ENCODE measurements around the gene EPB41L3. TPM values are rescaled to one million over a fixed set of nuclear protein-coding genes. Genes with fewer than 3 reads are reported as not detected.

Gene EPB41L3
- total and polyA plus RNA-seq, 2 experiments from 2014 or later: 201 to 886 TPM

DNA sequence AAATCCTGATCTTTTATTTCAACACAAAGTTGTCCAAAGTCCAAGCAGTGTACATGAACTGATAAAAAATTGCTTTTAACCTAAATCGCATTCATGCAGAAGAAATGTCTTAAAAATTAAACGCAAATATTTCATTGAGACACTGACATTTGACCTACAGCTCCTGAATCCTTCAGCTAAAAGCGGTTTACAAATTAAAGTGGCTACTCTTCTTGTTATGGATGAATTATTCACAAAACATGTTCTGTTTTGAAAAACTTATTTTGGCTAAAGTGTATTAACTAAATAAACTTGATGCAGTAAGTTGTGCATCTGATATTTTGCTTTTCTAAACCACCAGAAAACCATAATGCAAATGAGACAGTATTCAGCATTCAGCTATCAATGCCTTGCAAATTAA, 2.2 kb downstream of the EPB41L3 start:
- Histone ChIP-seq H3K4me1 (ENCODE audit: low read depth) (peaks cover 4% of the 10 kb centered on the region), H3K36me3 (no peaks in the 10 kb centered on the region), H3K4me3 (no peak overlapping the region), H3K9me3 (ENCODE audit: low read depth) (no peaks in the 10 kb centered on the region), H3K27me3 (no peaks in the 10 kb centered on the region), H3K27ac (no peak overlapping the region)
- TF ChIP-seq, protein P1, sequence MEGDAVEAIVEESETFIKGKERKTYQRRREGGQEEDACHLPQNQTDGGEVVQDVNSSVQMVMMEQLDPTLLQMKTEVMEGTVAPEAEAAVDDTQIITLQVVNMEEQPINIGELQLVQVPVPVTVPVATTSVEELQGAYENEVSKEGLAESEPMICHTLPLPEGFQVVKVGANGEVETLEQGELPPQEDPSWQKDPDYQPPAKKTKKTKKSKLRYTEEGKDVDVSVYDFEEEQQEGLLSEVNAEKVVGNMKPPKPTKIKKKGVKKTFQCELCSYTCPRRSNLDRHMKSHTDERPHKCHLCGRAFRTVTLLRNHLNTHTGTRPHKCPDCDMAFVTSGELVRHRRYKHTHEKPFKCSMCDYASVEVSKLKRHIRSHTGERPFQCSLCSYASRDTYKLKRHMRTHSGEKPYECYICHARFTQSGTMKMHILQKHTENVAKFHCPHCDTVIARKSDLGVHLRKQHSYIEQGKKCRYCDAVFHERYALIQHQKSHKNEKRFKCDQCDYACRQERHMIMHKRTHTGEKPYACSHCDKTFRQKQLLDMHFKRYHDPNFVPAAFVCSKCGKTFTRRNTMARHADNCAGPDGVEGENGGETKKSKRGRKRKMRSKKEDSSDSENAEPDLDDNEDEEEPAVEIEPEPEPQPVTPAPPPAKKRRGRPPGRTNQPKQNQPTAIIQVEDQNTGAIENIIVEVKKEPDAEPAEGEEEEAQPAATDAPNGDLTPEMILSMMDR (IDR thresholded peaks at IDR 0.05; ENCODE audit: low read depth, low read length): no peak
- DNase-seq (ENCODE audit: low read depth in 1 of 2, low spot score in 1 of 2): no peak

DNA sequence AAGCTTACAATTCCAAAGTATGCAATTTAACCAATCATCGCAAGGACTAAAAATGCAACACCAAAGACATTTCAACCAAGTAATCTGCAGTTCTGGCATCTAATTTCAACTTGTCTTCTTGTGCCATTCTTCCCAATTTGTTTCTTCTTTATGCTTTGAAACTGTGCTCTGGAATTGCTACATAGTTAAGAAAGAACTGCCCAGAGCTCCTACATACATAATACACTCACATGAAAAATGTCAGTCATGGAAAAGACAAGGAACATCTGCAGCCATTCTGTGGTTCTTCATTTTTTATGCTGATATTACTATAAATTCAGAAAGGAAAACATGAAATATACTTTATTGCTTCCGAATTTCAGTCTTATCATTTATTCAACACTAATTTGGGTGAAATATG, 4.4 kb downstream of the EPB41L3 start:
- Histone ChIP-seq H3K27me3 (no peaks in the 10 kb centered on the region), H3K4me1 (ENCODE audit: low read depth) (peaks cover 4% of the 10 kb centered on the region), H3K4me3 (no peak overlapping the region), H3K36me3 (no peaks in the 10 kb centered on the region), H3K9me3 (ENCODE audit: low read depth) (no peaks in the 10 kb centered on the region), H3K27ac (no peak overlapping the region)
- DNase-seq (ENCODE audit: low read depth in 1 of 2, low spot score in 1 of 2): no peak
- TF ChIP-seq, protein P1 (IDR thresholded peaks at IDR 0.05; ENCODE audit: low read depth, low read length): no peak

DNA sequence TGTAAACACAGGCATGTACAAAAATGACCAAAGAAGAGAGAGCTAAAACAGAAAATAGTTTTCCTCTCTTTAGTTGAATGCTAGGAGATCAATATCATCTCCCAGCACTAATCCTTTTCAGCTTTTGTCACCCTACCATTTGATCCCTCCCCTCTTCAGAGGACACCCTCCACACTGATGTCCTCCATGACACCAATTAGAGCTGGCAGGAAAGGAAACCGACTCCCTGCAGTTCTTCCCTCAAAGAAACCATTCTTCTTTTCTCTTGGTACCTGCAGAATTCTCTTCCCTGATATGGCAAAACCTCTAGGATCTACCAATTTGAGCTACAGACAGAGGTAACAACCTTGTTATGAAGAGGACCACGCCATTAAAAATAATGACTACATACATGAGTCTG, 5.3 kb downstream of the EPB41L3 start:
- Histone ChIP-seq H3K27ac (no peak overlapping the region), H3K27me3 (no peaks in the 10 kb centered on the region), H3K9me3 (ENCODE audit: low read depth) (no peaks in the 10 kb centered on the region), H3K4me3 (no peak overlapping the region), H3K4me1 (ENCODE audit: low read depth) (peaks cover 4% of the 10 kb centered on the region), H3K36me3 (no peaks in the 10 kb centered on the region)
- no peak for DNase-seq (ENCODE audit: low read depth in 1 of 2, low spot score in 1 of 2)
- TF ChIP-seq, protein P1 (IDR thresholded peaks at IDR 0.05; ENCODE audit: low read depth, low read length): no peak

DNA sequence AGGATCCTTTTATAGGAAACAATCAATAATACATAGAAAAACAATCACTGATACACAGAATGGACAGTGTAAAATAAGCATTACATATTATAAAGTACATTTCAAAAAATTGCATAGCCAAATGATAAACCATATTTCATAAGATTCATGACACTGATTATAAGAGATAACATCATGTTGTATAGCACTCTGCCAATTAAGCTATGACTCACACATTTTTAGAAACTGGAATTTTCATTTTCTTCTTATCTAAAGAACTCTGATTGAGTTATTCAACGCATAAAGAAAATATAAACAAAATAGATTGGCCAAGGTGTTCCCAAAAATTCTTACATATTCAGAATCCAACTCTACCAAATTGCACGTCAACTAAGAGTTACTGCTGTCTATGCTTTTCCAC, 5.9 kb downstream of the EPB41L3 start:
- TF ChIP-seq, protein P1 (IDR thresholded peaks at IDR 0.05; ENCODE audit: low read depth, low read length): no peak
- H3K36me3 ChIP-seq: no peaks in the 10 kb centered on the region
- DNase-seq (ENCODE audit: low read depth in 1 of 2, low spot score in 1 of 2): no peak
- H3K27ac ChIP-seq: no peak overlapping the region
- H3K4me1 ChIP-seq (ENCODE audit: low read depth): peaks cover 4% of the 10 kb centered on the region
- no peak overlapping the region for H3K4me3 ChIP-seq
- H3K9me3 ChIP-seq (ENCODE audit: low read depth): no peaks in the 10 kb centered on the region
- no peaks in the 10 kb centered on the region for H3K27me3 ChIP-seq

DNA sequence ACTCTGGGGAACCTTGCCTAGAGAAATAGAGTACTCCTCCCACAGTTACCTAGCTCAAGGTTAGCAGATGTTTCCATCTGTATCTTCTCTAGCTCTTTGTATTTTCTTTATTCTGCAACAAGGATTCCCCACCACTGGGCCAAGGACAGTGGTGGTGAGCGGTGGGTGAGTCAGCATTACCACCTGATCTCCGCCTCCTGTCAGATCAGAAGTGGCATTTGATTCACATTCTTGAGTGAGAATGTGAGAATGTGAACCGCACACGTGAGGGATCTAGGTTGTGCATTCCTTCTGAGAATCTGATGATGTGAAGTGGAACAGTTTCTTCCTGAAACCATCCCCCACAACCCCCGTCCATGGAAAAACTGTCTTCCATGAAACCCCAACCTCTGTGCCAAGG, 9.0 kb downstream of the EPB41L3 start:
- Histone ChIP-seq H3K4me1 (ENCODE audit: low read depth) (peaks cover 4% of the 10 kb centered on the region), H3K36me3 (no peaks in the 10 kb centered on the region), H3K27ac (no peak overlapping the region), H3K9me3 (ENCODE audit: low read depth) (no peaks in the 10 kb centered on the region), H3K27me3 (no peaks in the 10 kb centered on the region), H3K4me3 (no peak overlapping the region)
- TF ChIP-seq, protein P1 (IDR thresholded peaks at IDR 0.05; ENCODE audit: low read depth, low read length): no peak
- no peak for DNase-seq (ENCODE audit: low read depth in 1 of 2, low spot score in 1 of 2)

DNA sequence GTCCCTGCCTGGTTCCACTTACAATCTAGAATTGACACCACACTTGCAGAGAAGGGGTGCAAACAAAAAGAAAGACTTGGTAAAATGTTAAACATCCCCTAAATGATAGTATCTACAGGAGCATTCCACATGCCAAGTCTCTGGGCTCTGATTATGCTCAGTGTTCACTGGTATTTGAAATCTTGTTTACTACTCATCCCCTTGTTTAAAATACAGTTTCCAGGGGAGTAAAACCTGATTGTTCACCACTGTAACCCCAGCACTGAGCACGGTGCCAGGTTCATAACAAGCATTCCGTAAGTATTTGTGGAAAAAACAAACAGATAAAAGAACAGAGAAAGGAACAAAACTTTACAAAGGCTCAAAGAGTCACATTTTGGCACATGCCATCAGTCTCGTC, 11.7 kb downstream of the EPB41L3 start:
- no peaks in the 10 kb centered on the region for H3K27me3 ChIP-seq
- DNase-seq (ENCODE audit: low read depth in 1 of 2, low spot score in 1 of 2): peak in 1 of 2 donors; percentile 30
- H3K4me1 ChIP-seq (ENCODE audit: low read depth): peaks cover 2% of the 10 kb centered on the region
- no peaks in the 10 kb centered on the region for H3K36me3 ChIP-seq
- H3K9me3 ChIP-seq (ENCODE audit: low read depth): no peaks in the 10 kb centered on the region
- TF ChIP-seq, protein P1 (IDR thresholded peaks at IDR 0.05; ENCODE audit: low read depth, low read length): no peak
- no peak overlapping the region for H3K27ac ChIP-seq
- no peak overlapping the region for H3K4me3 ChIP-seq
